A549 (cell line): ENCODE measurements around the gene LAGE3. TPM values are rescaled to one million over a fixed set of nuclear protein-coding genes. Genes with fewer than 3 reads are reported as not detected.

Source experiments
- ATAC-seq, 2 experiments: fragments of 200-7000 bp in 1 of 2; fragments of >200 bp in 1 of 2; cut with Nextera tagmentation in 1 of 2; cut with Tn5 transposase in 1 of 2; 3 replicates each; pipeline versions ENCODE4 v1.8.0 to v1.9.1; 2018 to 2020; ENCODE audit warnings: mild to moderate bottlenecking in 1 of 2, moderate library complexity in 1 of 2
- CTCF ChIA-PET: fragments of 300-600 bp; sonication (Branson Sonifier 250); formaldehyde crosslinking; extraction: SDS; loops from one replicate; lab custom pipeline; 2021; ENCODE audit warnings: antibody characterized with exemption, inconsistent platforms; lab: Yijun Ruan, JAX
- POLR2A ChIA-PET: fragments of 350-600 bp; formaldehyde crosslinking; extraction: SDS; loops from one replicate; lab custom pipeline; 2021; ENCODE audit warnings: antibody characterized with exemption, inconsistent platforms; lab: Yijun Ruan, JAX
- DNase-seq, 2 experiments: peaks; one replicate each; pipeline versions ENCODE4 v3.0.0 to v3.0.0-alpha.2; 2011 to 2016; ENCODE audit warnings: low read depth in 1 of 2, low spot score in 1 of 2
- FAIRE-seq: peaks from 2 replicates; lab custom pipeline; 2011; peaks lifted over from hg19 to GRCh38; lab: Jason Lieb, UNC
- H3K27ac ChIP-seq, 2 experiments: fragments of >200 bp; sonication (Bioruptor Twin); formaldehyde crosslinking; 3 replicates each; pipeline ENCODE4 v1.5.1; 2016 to 2017
- H3K4me1 ChIP-seq: fragments of >200 bp; sonication (Bioruptor Twin); formaldehyde crosslinking; 3 replicates; pipeline ENCODE4 v1.6.1; 2016
- H3K4me2 ChIP-seq: fragments of >200 bp; sonication (Bioruptor Twin); formaldehyde crosslinking; 3 replicates; pipeline ENCODE4 v1.6.1; 2016
- H3K4me3 ChIP-seq: fragments of >200 bp; sonication (Bioruptor Twin); formaldehyde crosslinking; 3 replicates; pipeline ENCODE4 v1.5.1; 2016
- H3K9me3 ChIP-seq: fragments of >200 bp; sonication (Bioruptor Twin); formaldehyde crosslinking; 3 replicates; pipeline ENCODE4 v1.6.1; 2016
- ATOH8 ChIP-seq: fragments of 250-450 bp; sonication (Bioruptor Pico); IDR thresholded peaks from 2 replicates; pipeline ENCODE4 v1.5.0; 2020; ENCODE audit warnings: low read depth, mild to moderate bottlenecking, moderate library complexity
- CHD4 ChIP-seq: fragments of 200-600 bp; sonication (generic); IDR thresholded peaks from 2 replicates; pipeline ENCODE4 v1.6.1; 2016; ENCODE audit warnings: antibody characterized with exemption, mild to moderate bottlenecking, borderline replicate concordance
- ESRRA ChIP-seq: fragments of 150-350 bp; IDR thresholded peaks from 2 replicates; pipeline ENCODE4 v1.6.1; 2014; ENCODE audit warnings: mild to moderate bottlenecking, low read length, borderline replicate concordance
- FOSB ChIP-seq: fragments of 250-450 bp; sonication (Bioruptor Pico); IDR thresholded peaks from 2 replicates; pipeline ENCODE4 v1.5.0; 2020; ENCODE audit warnings: mild to moderate bottlenecking, moderate library complexity
- FOSL2 ChIP-seq, 2 experiments: fragments of 450-650 bp in 1 of 2; fragments of >200 bp in 1 of 2; sonication (Bioruptor Twin) in 1 of 2; formaldehyde crosslinking; IDR thresholded peaks; 2 replicates each; pipeline versions ENCODE4 v1.5.0 to v1.6.1; 2016 to 2020; ENCODE audit warnings: mild to moderate bottlenecking in 1 of 2, moderate library complexity in 1 of 2
- GATA3 ChIP-seq: IDR thresholded peaks from 2 replicates; pipeline ENCODE4 v1.6.1; 2012; ENCODE audit warnings: borderline replicate concordance
- HES2 ChIP-seq: fragments of >200 bp; sonication (Bioruptor Twin); formaldehyde crosslinking; IDR thresholded peaks from 2 replicates; pipeline ENCODE4 v1.6.1; 2016
- HOXA7 ChIP-seq: fragments of 250-450 bp; sonication (Bioruptor Pico); IDR thresholded peaks from 2 replicates; pipeline ENCODE4 v1.5.0; 2020; ENCODE audit warnings: mild to moderate bottlenecking, moderate library complexity
- HOXB13 ChIP-seq: fragments of 250-450 bp; sonication (Bioruptor Pico); IDR thresholded peaks from 2 replicates; pipeline ENCODE4 v1.5.0; 2020; ENCODE audit warnings: low read depth, mild to moderate bottlenecking, moderate library complexity
- KDM1A ChIP-seq: fragments of 200-600 bp; sonication (generic); IDR thresholded peaks from 2 replicates; pipeline ENCODE4 v1.6.1; 2016; ENCODE audit warnings: low read depth, mild to moderate bottlenecking
- MAZ ChIP-seq: fragments of 150-350 bp; IDR thresholded peaks from 2 replicates; pipeline ENCODE4 v1.6.1; 2014; ENCODE audit warnings: antibody characterized with exemption, low read depth, low read length, borderline replicate concordance
- NFE2L2 ChIP-seq: fragments of 150-350 bp; conservative IDR thresholded peaks from 2 replicates; pipeline ENCODE4 v1.6.1; 2014; ENCODE audit warnings: low read length
- NR3C1 ChIP-seq: fragments of >200 bp; sonication (Bioruptor Twin); formaldehyde crosslinking; IDR thresholded peaks from 3 replicates; pipeline ENCODE4 v1.6.1; 2017
- PHF8 ChIP-seq: fragments of 200-600 bp; sonication (generic); IDR thresholded peaks from 2 replicates; pipeline ENCODE4 v1.6.1; 2016; ENCODE audit warnings: low read depth, mild to moderate bottlenecking, antibody characterized with exemption, moderate library complexity, borderline replicate concordance
- POLR2A ChIP-seq: IDR thresholded peaks from 2 replicates; pipeline ENCODE4 v1.6.1; 2012; ENCODE audit warnings: mild to moderate bottlenecking, low read length
- POLR2AphosphoS2 ChIP-seq: conservative IDR thresholded peaks from 2 replicates; pipeline ENCODE4 v1.6.1; 2012; ENCODE audit warnings: low read length, improper control_type of control experiment, inconsistent platforms
- RAD21 ChIP-seq, 2 experiments: fragments of >200 bp in 1 of 2; sonication (Bioruptor Twin) in 1 of 2; formaldehyde crosslinking in 1 of 2; IDR thresholded peaks in 1 of 2; conservative IDR thresholded peaks in 1 of 2; 2 replicates in 1 of 2; 3 replicates in 1 of 2; pipeline ENCODE4 v1.6.1; 2012 to 2018; ENCODE audit warnings: inconsistent platforms in 1 of 2
- RCOR1 ChIP-seq: fragments of 150-350 bp; IDR thresholded peaks from 2 replicates; pipeline ENCODE4 v1.6.1; 2014; ENCODE audit warnings: antibody characterized with exemption, low read length, low read depth
- RFX5 ChIP-seq: fragments of 450-650 bp; IDR thresholded peaks from 2 replicates; pipeline ENCODE4 v1.7.1; 2014; ENCODE audit warnings: antibody characterized with exemption, mild to moderate bottlenecking, moderate library complexity
- TFCP2L1 ChIP-seq: fragments of 250-450 bp; sonication (Bioruptor Pico); IDR thresholded peaks from 2 replicates; pipeline ENCODE4 v1.5.0; 2021; ENCODE audit warnings: mild to moderate bottlenecking
- ZC3H11A ChIP-seq: fragments of 450-650 bp; IDR thresholded peaks from 2 replicates; pipeline ENCODE4 v1.6.1; 2014; ENCODE audit warnings: antibody characterized with exemption, mild to moderate bottlenecking
- ZNF302 ChIP-seq: fragments of 250-450 bp; sonication (Bioruptor Pico); IDR thresholded peaks from 2 replicates; pipeline ENCODE4 v1.9.0; 2021; ENCODE audit warnings: inconsistent platforms, mild to moderate bottlenecking, moderate library complexity
- WGBS: methylation state at CpG from one replicate; pipeline ENCODE4 v1.1.6; 2017; ENCODE audit errors: missing lambda C conversion rate; 5-methylcytosine and 5-hydroxymethylcytosine counted together
- polyA plus RNA-seq, 4 experiments: library from polyadenylated mRNA; depleted of rRNA in 3 of 4; stranded (reverse); fragments of >200 nt; fragmentation: RNase III in 1 of 4; extraction: RNeasy Plus Mini Kit Qiagen cat#74134 plus additional on column Dnase treatment in 1 of 4; gene quantifications; 2 replicates in 3 of 4; 3 replicates in 1 of 4; pipeline ENCODE4 v1.2.3, GENCODE V29; 2011 to 2017
- TF ChIP-seq, protein P1 (sequence below): fragments of >200 bp; sonication (Bioruptor Twin); formaldehyde crosslinking; IDR thresholded peaks from 3 replicates; pipeline ENCODE4 v1.6.1; 2016
- TF ChIP-seq, protein P2 (sequence below): fragments of 200-600 bp; sonication (generic); IDR thresholded peaks from 2 replicates; pipeline ENCODE4 v1.6.1; 2016; ENCODE audit warnings: antibody characterized with exemption, mild to moderate bottlenecking, moderate library complexity
- TF ChIP-seq, protein P3 (sequence below): fragments of 250-450 bp; sonication (Bioruptor Pico); IDR thresholded peaks from 2 replicates; pipeline ENCODE4 v1.5.0; 2021; ENCODE audit warnings: mild to moderate bottlenecking, moderate library complexity, borderline replicate concordance

LAGE3 gene
- polyA plus RNA-seq, 2 of the 4 experiments (the other 2 are of a cell fraction), result 20.6 to 49.7 TPM

- ATAC-seq, result peak in 1 of 2 experiments; percentile 21; a peak in 2 of 6 replicates
- WGBS, result 67% methylated on average over 12 of the region's 12 CpGs
- no peak for TF ChIP-seq MAZ
- TF ChIP-seq KDM1A, result no peak
- TF ChIP-seq RFX5, result no peak
- no peak for TF ChIP-seq ESRRA
- TF ChIP-seq ATOH8 (CRISPR knock-in tag), result no peak
- TF ChIP-seq HOXB13 (CRISPR knock-in tag), result no peak
- no peak for TF ChIP-seq CHD4
- TF ChIP-seq POLR2AphosphoS2, result no peak
- TF ChIP-seq TFCP2L1, result no peak
- H3K9me3 ChIP-seq, result no peaks in the 10 kb centered on the region
- no peaks in the 10 kb centered on the region for H3K4me1 ChIP-seq
- ChIA-PET POLR2A (no interaction called here), CTCF (no interaction called here)
- no peak for DNase-seq
- FAIRE-seq, result no peak
- no peak overlapping the region for H3K4me3 ChIP-seq
- no peak overlapping the region for H3K4me2 ChIP-seq
- H3K27ac ChIP-seq, result no peak overlapping the region
Observed at GRCh38 chrX:154505734-154506133, 26.7 kb upstream of the LAGE3 start.

DNA sequence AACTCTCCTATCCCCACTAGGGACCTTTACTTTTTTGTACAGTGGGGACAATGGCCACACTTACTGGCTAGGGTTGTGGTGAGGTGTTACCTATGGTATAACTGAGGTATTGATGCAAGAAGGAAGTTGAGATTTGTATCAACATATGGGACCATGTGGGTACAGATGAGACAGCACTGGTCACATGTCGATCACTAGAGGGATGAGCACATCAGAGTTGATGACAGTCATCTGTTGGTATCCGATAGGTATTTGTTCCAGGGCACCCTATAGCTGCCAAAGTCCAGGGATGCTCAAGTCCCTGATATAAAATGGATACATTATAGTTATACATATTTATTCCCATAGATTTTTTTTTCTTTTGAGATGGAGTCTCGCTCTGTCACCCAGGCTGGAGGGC is 23.9 kb upstream of the LAGE3 start:
- DNase-seq (no peak), ATAC-seq (peak; percentile 14 to 51; a peak in 2 of 6 replicates), FAIRE-seq (no peak)
- H3K4me3 ChIP-seq, result no peak overlapping the region
- no peaks in the 10 kb centered on the region for H3K9me3 ChIP-seq
- H3K27ac ChIP-seq, result no peak overlapping the region
- no peak overlapping the region for H3K4me2 ChIP-seq
- 71% methylated on average over 3 of the region's 3 CpGs for WGBS
- ChIA-PET POLR2A (no interaction called here), CTCF (interaction anchor here (2.1 kb wide), 1 partner anchor 11 kb away, joined by 7 read pairs; no protein-coding TSS in a partner anchor)
- no peaks in the 10 kb centered on the region for H3K4me1 ChIP-seq
- no peak for TF ChIP-seq ZNF302 (CRISPR knock-in tag)
- no peak for TF ChIP-seq NR3C1
- no peak for TF ChIP-seq GATA3
- no peak for TF ChIP-seq MAZ
- no peak for TF ChIP-seq PHF8
- TF ChIP-seq, protein P1, sequence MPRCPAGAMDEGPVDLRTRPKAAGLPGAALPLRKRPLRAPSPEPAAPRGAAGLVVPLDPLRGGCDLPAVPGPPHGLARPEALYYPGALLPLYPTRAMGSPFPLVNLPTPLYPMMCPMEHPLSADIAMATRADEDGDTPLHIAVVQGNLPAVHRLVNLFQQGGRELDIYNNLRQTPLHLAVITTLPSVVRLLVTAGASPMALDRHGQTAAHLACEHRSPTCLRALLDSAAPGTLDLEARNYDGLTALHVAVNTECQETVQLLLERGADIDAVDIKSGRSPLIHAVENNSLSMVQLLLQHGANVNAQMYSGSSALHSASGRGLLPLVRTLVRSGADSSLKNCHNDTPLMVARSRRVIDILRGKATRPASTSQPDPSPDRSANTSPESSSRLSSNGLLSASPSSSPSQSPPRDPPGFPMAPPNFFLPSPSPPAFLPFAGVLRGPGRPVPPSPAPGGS, result no peak
- TF ChIP-seq FOSL2 (IDR thresholded peaks at IDR 0.05), result no peak
- TF ChIP-seq FOSL2 (CRISPR knock-in tag; IDR thresholded peaks at IDR 0.05), result no peak

- ChIA-PET CTCF (interaction anchor here (0.6 to 2.1 kb wide), 2 partner anchors 10 to 13 kb away, joined by 3 to 7 read pairs; no protein-coding TSS in a partner anchor), POLR2A (no interaction called here)
- no peaks in the 10 kb centered on the region for H3K9me3 ChIP-seq
- no peak overlapping the region for H3K27ac ChIP-seq
- H3K4me2 ChIP-seq, result no peak overlapping the region
- no peak overlapping the region for H3K4me3 ChIP-seq
- ATAC-seq (no peak), FAIRE-seq (no peak), DNase-seq (no peak)
- H3K4me1 ChIP-seq, result no peaks in the 10 kb centered on the region
- 71% methylated on average over 8 of the region's 8 CpGs for WGBS
- TF ChIP-seq RCOR1 (no peak), RFX5 (no peak), FOSB (CRISPR knock-in tag) (no peak), ZC3H11A (no peak), POLR2A (no peak), RAD21 (conservative IDR thresholded peaks at IDR 0.05 in 1 of 2, IDR thresholded peaks at IDR 0.05 in 1 of 2) (no peak), HOXA7 (CRISPR knock-in tag) (no peak), HES2 (no peak), MAZ (no peak), NR3C1 (no peak), POLR2AphosphoS2 (no peak), NFE2L2 (no peak)
- TF ChIP-seq, protein P2, sequence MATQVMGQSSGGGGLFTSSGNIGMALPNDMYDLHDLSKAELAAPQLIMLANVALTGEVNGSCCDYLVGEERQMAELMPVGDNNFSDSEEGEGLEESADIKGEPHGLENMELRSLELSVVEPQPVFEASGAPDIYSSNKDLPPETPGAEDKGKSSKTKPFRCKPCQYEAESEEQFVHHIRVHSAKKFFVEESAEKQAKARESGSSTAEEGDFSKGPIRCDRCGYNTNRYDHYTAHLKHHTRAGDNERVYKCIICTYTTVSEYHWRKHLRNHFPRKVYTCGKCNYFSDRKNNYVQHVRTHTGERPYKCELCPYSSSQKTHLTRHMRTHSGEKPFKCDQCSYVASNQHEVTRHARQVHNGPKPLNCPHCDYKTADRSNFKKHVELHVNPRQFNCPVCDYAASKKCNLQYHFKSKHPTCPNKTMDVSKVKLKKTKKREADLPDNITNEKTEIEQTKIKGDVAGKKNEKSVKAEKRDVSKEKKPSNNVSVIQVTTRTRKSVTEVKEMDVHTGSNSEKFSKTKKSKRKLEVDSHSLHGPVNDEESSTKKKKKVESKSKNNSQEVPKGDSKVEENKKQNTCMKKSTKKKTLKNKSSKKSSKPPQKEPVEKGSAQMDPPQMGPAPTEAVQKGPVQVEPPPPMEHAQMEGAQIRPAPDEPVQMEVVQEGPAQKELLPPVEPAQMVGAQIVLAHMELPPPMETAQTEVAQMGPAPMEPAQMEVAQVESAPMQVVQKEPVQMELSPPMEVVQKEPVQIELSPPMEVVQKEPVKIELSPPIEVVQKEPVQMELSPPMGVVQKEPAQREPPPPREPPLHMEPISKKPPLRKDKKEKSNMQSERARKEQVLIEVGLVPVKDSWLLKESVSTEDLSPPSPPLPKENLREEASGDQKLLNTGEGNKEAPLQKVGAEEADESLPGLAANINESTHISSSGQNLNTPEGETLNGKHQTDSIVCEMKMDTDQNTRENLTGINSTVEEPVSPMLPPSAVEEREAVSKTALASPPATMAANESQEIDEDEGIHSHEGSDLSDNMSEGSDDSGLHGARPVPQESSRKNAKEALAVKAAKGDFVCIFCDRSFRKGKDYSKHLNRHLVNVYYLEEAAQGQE, result no peak
- TF ChIP-seq, protein P3, sequence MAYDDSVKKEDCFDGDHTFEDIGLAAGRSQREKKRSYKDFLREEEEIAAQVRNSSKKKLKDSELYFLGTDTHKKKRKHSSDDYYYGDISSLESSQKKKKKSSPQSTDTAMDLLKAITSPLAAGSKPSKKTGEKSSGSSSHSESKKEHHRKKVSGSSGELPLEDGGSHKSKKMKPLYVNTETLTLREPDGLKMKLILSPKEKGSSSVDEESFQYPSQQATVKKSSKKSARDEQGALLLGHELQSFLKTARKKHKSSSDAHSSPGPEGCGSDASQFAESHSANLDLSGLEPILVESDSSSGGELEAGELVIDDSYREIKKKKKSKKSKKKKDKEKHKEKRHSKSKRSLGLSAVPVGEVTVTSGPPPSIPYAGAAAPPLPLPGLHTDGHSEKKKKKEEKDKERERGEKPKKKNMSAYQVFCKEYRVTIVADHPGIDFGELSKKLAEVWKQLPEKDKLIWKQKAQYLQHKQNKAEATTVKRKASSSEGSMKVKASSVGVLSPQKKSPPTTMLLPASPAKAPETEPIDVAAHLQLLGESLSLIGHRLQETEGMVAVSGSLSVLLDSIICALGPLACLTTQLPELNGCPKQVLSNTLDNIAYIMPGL, result no peak
Observed at GRCh38 chrX:154502098-154502497, 23.0 kb upstream of the LAGE3 start.
